HG02798 (cell line): ENCODE measurements around the gene FGFRL1.

ENCODE experiments used
- ATAC-seq: cut with Tn5 transposase; IDR thresholded peaks from one replicate; pipeline ENCODE4 v1.9.1; 2021; ENCODE audit warnings: mild to moderate bottlenecking; ENCODE audit not compliant: unreplicated experiment, poor library complexity

FGFRL1 gene

GRCh38 chr4:1061056-1061700 is 49.8 kb downstream of the FGFRL1 start:
- ATAC-seq, result no peak

- no peak for ATAC-seq
Observed at GRCh38 chr4:1061760-1062159, 50.3 kb downstream of the FGFRL1 start.

GRCh38 chr4:1062419-1062818 is 51.0 kb downstream of the FGFRL1 start:
- ATAC-seq, result no peak

GRCh38 chr4:1065732-1066131 is 54.3 kb downstream of the FGFRL1 start:
- ATAC-seq, result no peak

- ATAC-seq, result no peak
Observed at GRCh38 chr4:1069394-1069793, 58.0 kb downstream of the FGFRL1 start.

- ATAC-seq, result no peak
Observed at GRCh38 chr4:1072830-1073446, 61.5 kb downstream of the FGFRL1 start.

GRCh38 chr4:1074077-1074476 is 62.7 kb downstream of the FGFRL1 start:
- ATAC-seq, result no peak

GRCh38 chr4:1075225-1075624 is 63.8 kb downstream of the FGFRL1 start:
- ATAC-seq, result no peak

GRCh38 chr4:1075809-1076699 is 64.6 kb downstream of the FGFRL1 start:
- no peak for ATAC-seq
